Stomach (tissue), 4 donors: ENCODE data around the gene ALPG.

Experiments used
- CTCF ChIP-seq, 7 experiments: fragments of 450-650 bp in 4 of 7; fragments of 200-600 bp in 3 of 7; sonication (generic) in 3 of 7; IDR thresholded peaks; one replicate each; pipeline ENCODE4 v1.5.1; 2016 to 2019; ENCODE audit warnings: antibody characterized with exemption in 7 of 7, control low read depth in 2 of 7, mild to moderate bottlenecking in 1 of 7
- POLR2AphosphoS5 ChIP-seq, 3 donors: sonication (generic); formaldehyde crosslinking; IDR thresholded peaks; one replicate each; pipeline ENCODE4 v1.6.1; 2016; ENCODE audit warnings: antibody characterized with exemption in 3 of 3

DNA sequence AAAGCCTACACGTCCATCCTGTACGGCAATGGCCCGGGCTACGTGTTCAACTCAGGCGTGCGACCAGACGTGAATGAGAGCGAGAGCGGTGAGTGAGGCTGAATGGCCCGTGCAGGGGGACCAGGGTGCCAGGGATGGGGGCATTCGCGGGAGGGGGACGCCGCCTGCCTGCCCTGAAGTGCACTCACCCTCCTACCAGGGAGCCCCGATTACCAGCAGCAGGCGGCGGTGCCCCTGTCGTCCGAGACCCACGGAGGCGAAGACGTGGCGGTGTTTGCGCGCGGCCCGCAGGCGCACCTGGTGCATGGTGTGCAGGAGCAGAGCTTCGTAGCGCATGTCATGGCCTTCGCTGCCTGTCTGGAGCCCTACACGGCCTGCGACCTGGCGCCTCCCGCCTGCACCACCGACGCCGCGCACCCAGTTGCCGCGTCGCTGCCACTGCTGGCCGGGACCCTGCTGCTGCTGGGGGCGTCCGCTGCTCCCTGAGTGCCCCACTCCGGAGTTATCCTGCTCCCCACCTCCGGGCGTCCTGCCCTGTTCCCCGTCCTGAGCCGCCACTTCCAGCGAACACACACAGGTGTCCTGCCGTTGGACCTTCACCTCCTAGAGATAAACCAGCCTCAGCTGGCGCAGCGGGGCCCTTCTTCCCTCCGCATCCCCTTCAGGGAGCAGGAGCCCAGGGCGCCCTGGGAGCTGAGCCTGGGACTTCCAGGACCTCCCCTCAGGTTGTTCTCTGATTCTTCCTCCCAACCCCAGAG is 52.2 kb downstream of the ALPG start:
- TF ChIP-seq POLR2AphosphoS5 (IDR thresholded peaks at IDR 0.05): no peak
- TF ChIP-seq CTCF (IDR thresholded peaks at IDR 0.05): no peak
